ENCODE measurements around the gene TMPRSS2. TPM values are rescaled to one million over a fixed set of nuclear protein-coding genes. Genes with fewer than 3 reads are reported as not detected.

TMPRSS2 gene
- total and polyA plus RNA-seq, 9 of the 15 experiments (the other 6 are each of a cell fraction or from before 2014, with no cell fraction given): 0.20 TPM; not detected in 8

DNA sequence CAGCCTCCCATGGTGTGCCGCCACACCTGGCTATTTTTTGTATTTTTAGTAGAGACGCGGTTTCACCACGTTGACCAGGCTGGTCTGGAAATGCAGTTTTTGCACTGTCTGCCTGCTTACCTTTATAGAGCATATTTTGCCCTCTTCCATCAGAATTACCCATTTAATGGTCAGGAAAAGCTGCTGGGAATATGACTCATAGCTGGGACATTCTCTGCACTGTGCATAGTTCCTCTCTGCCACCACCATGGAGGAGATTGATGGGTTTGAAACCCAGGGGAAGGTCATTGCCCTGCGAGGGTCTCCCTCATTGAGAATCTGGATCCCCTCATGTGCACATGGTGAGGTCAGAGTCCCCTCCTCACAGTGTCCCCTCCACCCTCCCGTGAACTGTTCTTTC lies 49.8 kb downstream of the TMPRSS2 start:
- H3K4me3 ChIP-seq: no peak overlapping the region
- no peaks in the 10 kb centered on the region for H3K79me2 ChIP-seq (ENCODE audit: control insufficient read depth, insufficient read depth, low read length)
- no peaks in the 10 kb centered on the region for H3K9me3 ChIP-seq (replicated peaks; ENCODE audit: control insufficient read depth, insufficient read depth, low read depth, low read length)
- intact Hi-C loops (cut with micrococcal nuclease): loop anchor here (10.0 kb wide), 1 partner anchor 333 kb away; no protein-coding TSS in a partner anchor
- no peak overlapping the region for H3K9ac ChIP-seq (ENCODE audit: insufficient read depth in 1 of 2, low read depth in 2 of 2, low read length in 2 of 2)
- no peak for DNase-seq (ENCODE audit: extremely low read depth in 1 of 4, low spot score in 3 of 4)
- ChIA-PET POLR2A (interaction anchor here (0.7 kb wide), 1 partner anchor 295 kb away, joined by 3 read pairs; no protein-coding TSS in a partner anchor), CTCF (ENCODE audit: low intra/inter-chr PET ratio) (no interaction called here)
- no peak overlapping the region for H3K27ac ChIP-seq (ENCODE audit: extremely low read depth, low read depth, low read length)
- no TSS peak for BruUV-seq (replicated peaks)
- H3K36me3 ChIP-seq (ENCODE audit: control insufficient read depth, insufficient read depth, low read length): no peaks in the 10 kb centered on the region
- H3K4me1 ChIP-seq (replicated peaks in 1 of 2; ENCODE audit: control insufficient read depth in 2 of 2, insufficient read depth in 2 of 2, low read length in 2 of 2): peaks cover 0 to 3% of the 10 kb centered on the region in 2 experiments; a peak in 1 of 5 replicates
- H3K27me3 ChIP-seq (ENCODE audit: control insufficient read depth in 2 of 2, insufficient read depth in 2 of 2, low read length in 2 of 2): peaks cover 8 to 23% of the 10 kb centered on the region in 2 experiments; a peak in 3 of 5 replicates
- no peaks in the 10 kb centered on the region for H4K20me1 ChIP-seq (replicated peaks; ENCODE audit: control insufficient read depth, insufficient read depth, low read length)
- no peak overlapping the region for H2AFZ ChIP-seq (ENCODE audit: low read depth, low read length)
- no peak for FAIRE-seq
- ATAC-seq: no peak
- H3K4me2 ChIP-seq (ENCODE audit: insufficient read depth, low read length): no peak overlapping the region
- H3K9me1 ChIP-seq (ENCODE audit: control insufficient read depth, insufficient read depth, low read length): no peaks in the 10 kb centered on the region
- in situ Hi-C loops (cut with MboI): no loop called here
- WGBS (ENCODE audit: insufficient coverage, low coverage, missing lambda C conversion rate): 0% methylated on average over 6 of the region's 6 CpGs
- TF ChIP-seq, protein P1, sequence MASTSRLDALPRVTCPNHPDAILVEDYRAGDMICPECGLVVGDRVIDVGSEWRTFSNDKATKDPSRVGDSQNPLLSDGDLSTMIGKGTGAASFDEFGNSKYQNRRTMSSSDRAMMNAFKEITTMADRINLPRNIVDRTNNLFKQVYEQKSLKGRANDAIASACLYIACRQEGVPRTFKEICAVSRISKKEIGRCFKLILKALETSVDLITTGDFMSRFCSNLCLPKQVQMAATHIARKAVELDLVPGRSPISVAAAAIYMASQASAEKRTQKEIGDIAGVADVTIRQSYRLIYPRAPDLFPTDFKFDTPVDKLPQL (IDR thresholded peaks at IDR 0.05; ENCODE audit: extremely low read depth, insufficient read length): no peak
- TF ChIP-seq REST (IDR thresholded peaks at IDR 0.05; ENCODE audit: borderline replicate concordance): no peak
- TF ChIP-seq REST (CRISPR knock-in tag; IDR thresholded peaks at IDR 0.05; ENCODE audit: low read depth): no peak
- no peak for TF ChIP-seq HDAC2 (IDR thresholded peaks at IDR 0.05)
- no peak for TF ChIP-seq HNRNPUL1 (IDR thresholded peaks at IDR 0.05; ENCODE audit: low read length)
